Measurements from ENCODE around the gene KCNJ10. TPM values are rescaled to one million over a fixed set of nuclear protein-coding genes. Genes with fewer than 3 reads are reported as not detected.
A peak's percentile ranks its signal among the peaks of the same experiment; 100 is the strongest.

Gene KCNJ10
- total RNA-seq, 1 donor from 2014 or later: not detected

DNA sequence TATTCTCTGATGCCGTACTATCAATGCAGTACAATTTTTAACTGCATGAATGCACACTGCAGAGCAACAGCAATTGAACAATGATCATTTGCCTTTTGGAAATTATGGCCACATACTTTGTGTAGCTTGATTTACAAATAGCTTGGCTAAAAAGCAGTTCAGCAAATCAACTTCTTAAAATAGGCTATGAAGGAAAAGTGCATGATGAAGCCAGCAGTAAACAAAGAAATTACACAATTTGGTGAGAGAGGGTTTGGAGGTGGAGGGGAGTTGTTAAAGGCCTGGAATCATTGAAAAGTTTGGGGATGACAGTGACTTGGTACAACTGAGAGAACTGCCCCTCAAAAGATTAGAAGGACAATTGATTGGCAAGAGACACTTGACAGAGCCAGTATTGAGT is 44.6 kb downstream of the KCNJ10 start:
- no peak for DNase-seq (ENCODE audit: low read depth)

DNA sequence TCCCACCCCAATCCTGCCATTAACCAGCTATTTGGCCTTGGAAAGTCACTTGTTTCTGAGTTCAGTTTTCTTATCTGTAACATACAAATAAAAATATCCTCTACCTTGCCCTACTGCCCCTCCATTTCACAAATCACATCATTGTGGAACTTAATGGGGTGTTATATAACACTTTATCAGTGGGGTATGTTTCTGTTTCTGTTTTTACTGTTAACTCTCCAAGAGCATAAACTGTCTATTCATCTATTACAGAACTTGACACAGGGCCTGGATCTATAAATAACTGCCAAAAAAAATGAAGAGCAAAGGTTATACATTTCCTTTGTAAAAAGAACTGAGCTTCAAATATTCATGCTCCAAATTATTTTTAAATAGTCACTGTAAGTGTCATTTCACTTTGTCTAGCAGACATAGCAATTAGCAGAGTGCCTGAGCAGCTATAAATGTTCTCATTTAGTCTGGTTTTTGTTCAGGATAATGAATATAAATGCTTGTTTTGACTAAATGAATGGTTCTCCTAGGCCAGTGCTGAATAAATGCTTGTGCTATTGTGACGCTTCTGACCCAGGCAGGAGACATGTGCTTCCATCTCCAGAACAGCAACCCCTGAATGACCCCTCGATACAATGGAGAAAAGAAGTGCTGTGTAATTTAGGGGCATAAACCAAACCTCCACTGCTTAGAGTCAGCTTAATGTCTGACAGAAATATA is 45.6 kb downstream of the KCNJ10 start:
- no peak for DNase-seq (ENCODE audit: low read depth)

DNA sequence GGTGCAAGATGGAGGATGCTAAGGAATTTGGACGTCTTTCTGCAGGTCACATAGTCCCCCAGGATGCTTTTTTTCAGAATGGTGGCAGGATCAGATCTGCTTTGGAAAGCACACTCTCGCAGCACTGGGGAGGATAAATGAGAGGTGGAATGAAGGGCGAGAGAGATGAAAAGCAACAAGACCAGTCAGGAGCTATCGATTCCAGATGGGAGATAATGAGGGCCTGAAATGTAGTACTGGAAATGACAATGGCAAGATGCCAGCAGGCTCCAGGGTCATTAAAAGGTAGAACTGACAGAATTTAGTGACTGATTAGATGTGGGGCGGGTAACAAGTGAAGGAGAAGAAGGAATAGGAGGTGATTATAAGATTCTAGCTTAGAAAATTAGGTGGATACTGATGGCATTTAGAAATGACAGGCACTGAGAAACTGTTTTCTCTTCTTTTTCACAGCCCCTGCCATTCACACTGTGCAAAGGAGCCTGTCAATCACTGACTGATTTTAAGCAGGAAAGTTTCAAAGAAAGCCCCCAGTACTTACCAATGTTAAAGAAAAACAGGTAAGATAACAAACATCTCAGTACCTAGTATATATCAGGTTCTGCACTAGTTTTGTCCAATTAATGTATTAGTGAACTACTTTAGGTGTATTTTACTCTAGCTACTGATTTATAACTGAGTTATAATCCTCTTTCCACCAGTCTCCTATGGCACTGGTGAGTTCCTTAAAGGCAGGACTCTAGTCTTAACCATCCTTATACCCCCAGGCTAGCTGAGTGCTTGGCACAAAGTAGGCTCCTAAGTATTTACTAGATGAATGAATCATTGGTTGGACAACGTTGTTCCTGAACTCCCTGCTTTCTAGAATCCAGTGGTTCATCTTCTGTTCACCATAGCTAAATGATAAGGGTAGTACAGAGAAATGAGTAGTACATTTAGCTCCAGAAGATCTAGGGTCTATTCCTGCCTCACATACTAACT is 47.3 kb downstream of the KCNJ10 start:
- no peak for DNase-seq (ENCODE audit: low read depth)

DNA sequence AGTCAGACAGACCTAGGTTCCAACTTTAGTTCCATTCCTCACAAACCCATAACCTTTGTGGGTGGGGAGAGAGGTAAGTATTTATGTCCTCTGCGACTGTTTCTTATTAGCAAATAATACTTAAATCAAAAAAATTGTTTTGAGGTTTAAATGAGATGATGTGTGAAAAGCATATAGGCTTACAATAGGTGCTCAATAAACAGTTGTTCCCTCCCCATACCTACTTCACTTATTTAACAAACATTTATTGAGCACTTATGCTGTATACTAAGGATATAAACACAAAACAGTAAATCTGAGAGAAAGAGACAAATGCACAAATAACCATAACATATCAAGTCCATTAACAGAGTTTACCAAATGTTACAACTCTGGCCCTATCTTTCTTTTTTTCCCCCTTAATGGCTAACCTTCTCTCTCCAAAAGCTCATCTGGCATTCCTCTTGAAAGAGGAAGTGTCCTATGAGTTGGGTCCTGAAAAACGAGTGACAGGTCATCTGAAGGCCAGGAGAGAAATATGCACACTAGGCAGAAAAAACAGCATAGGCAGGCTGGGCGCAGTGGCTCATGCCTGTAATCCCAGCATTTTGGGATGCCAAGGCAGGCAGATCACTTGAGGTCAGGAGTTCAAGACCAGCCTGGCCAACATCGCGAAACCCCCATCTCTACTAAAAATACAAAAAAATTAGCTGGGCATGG is 48.4 kb downstream of the KCNJ10 start:
- DNase-seq (ENCODE audit: low read depth): no peak

DNA sequence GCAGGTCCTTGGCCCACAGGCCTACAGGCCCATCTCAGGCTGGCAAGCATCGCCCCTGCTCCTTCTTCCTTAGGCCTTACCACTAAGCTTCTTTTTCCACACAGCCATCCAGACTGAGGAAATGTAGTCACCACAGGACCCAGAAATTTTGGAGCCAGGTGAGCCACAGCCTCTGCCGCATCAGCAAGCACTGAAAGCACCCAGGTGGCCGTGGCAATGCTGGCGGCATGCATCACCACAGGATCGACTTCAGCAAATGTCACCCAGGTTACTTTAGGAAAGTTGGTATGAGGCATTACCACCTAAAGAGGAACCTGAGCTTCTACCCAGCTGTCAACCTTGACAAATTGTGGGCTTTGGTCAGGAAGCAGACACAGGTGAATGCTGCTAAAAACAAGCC is 49.8 kb downstream of the KCNJ10 start:
- DNase-seq (ENCODE audit: low read depth): no peak

DNA sequence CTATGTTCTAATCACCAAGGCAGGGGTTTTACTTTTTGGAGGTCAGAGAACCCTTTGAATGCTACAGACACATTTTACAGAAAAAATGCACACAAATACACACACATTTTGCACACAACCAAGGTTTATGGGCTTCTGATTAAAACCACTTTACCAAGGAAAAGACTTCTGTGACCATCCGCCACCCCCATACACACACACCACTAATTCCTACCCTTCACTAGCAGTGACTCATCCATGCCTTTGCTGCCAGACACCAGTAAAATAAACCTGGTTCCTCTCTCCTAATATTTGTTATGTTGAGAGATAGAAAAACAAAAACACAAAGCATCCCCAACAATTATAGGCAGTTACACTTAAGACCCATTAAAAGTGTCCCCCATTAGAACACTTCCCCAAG is 51.1 kb downstream of the KCNJ10 start:
- peak; percentile 25 for DNase-seq (ENCODE audit: low read depth)

DNA sequence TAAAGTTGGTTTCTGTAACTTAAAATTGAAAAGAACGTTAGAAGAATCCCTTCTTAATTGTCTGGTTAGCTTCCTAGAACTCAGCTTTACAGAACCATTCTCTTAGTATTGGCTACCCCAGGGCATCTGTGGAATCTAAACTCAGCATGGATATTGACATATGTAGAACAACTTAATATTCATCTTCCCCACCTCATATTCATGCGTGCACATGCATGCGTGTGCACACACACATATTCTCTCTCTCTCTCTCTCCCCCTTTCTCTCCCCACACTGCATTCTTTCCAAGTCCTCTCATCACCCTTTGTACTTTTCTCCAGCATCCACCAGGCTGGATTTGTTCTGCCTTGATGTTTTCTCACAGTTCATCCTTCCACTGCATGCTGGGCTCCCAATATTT is 51.6 kb downstream of the KCNJ10 start:
- no peak for DNase-seq (ENCODE audit: low read depth)

DNA sequence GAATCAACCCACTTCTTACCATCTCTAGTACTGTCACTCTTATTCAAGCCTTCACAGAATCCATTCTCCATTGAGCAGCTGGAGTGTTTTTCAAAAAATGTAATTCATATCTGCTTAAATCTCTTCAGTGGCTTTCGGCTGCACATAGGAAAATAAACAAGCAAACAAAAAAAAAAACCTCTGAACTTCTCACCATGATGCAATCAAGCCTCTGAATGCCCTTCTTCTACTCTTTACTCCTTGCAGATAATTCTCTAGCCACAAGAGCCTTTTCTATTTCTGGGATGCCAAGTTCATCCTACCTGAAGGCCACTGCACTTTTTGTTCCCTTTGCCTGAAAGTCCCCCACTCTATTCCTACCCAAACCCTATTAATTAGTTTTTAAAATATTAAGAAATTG is 52.4 kb downstream of the KCNJ10 start:
- DNase-seq (ENCODE audit: low read depth): no peak

DNA sequence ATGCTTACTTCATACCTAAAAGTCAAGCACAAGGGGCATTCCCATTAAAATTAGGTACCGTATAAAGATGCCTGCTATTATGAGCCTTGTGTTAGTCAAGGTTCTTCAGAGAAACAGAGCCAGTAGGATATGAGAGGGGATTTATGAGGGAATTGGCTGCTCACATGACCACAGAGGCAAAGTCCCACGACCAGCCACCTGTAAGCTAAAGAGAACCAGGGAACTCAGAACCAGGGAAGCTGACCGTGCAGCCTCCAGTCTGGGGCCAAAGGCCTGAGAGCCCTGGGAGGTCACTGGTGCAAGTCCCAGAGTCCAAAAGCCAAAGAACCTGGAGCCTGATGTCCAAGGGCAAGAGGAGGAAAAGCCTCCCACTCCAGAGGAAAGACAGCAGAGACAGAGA is 58.2 kb downstream of the KCNJ10 start:
- no peak for DNase-seq (ENCODE audit: low read depth)

DNA sequence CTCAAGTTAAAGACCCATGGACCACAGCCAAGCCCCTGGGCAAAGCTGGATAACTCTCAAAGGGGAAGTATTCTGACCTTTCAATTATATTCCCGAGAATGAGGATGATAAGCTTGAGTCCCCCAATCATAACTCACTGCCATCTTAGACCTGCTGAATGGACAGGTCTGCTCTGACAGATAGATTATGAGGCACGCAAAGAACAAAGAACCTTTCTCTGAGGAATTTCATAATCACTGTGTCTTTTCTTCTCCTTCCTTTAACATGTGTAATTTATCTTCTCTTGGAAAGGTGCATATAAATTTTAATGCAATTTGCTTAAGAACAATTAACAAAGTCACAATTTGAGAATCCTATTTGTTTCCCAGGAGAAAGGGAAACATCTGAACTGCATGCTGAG is 60.2 kb downstream of the KCNJ10 start:
- no peak for DNase-seq (ENCODE audit: low read depth)

DNA sequence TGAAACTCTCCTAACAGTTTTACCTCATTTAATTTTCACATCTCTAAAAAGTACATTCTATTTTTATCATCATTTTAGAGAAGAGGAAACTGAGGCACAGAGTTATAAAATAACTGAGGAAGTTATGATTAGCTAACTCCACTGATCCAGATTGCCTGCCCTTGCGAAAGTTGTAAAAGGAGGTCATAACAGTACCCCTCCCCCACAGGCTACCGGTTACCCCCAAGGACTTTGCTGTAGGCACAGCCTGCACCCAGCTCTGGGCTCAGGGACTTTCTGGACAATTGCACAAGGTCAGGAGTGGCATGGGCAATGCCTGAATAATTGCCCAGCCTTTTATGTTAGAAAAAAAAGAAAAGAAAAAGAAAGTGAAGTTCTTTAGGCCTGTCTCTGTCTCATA is 60.9 kb downstream of the KCNJ10 start:
- no peak for DNase-seq (ENCODE audit: low read depth)

DNA sequence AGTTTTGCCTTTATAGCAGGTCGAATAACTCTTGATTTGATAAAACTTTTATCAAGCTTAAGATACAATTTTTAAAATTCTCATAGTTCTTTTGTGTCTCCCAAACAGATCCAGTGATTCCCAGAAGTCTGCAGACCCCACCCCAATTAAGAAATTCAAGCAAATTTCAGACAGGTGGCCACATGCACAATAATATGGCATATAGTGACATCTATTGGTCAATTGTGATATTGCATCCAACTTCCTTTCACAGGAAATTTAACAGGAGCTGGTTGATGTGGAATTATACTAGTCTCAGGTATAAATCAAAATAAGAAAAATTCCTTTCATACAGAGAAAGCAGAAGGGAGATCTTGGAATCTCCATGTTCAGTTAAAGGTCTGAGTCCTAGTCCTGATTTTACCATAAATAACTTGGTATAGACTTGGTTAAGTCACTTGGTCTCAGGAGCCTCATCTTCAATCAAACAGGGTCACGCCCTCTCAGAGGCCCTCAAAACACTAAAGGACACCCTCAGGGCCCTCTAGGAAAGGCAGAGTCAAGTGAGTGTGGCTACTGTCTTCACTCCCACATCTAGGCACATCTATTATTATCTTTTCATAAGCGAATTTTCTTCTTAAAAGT is 62.3 kb downstream of the KCNJ10 start:
- peak; percentile 53 for DNase-seq (ENCODE audit: low read depth)

DNA sequence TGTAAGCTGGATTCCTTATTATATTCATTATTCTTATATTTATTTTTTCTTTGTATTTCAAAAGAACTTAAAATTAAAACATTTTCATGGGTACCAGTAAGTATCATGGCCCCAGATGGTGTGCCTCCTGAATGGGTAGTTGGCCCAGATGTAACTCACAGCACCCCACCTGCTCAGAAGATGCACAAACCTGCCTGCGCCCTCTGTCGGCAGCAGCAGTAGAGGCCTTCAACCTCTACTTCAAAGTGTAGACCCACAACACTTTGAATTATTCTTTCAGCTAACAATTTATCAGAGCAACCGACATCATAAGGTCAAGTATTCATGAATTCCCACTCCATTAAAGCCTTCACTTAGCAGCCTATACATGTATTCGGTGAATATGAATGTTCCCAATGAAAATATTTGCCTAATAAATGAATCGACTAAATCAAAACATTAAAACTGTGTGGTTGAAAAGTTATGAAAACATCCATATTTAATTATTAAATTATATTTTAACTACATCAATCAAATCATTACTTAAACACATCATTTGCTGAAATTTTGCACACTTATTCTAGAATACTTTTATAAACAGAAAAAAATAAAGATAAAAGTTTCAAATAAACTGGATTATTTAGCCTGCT is 63.5 kb downstream of the KCNJ10 start:
- peak; percentile 61 for DNase-seq (ENCODE audit: low read depth)

DNA sequence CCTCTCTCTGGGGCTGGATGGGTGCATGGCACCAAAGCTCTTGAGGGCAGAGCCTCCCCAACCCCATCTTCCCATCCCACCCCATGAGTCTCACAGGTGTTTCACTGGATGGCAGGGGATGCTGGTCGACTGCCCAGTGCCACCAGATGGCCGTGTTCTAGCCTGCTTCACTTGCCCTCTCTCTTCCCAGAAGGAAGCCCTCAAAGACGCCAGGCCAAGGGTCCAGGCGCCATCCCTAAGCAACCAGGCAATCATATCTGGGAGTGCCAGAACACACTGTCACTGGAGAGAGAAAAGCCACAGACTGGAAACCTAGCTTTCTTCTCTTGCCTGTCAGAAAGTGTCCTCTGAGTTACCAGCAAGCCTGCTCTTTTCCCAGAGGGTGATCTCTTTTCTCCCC is 64.9 kb downstream of the KCNJ10 start:
- DNase-seq (ENCODE audit: low read depth): no peak

DNA sequence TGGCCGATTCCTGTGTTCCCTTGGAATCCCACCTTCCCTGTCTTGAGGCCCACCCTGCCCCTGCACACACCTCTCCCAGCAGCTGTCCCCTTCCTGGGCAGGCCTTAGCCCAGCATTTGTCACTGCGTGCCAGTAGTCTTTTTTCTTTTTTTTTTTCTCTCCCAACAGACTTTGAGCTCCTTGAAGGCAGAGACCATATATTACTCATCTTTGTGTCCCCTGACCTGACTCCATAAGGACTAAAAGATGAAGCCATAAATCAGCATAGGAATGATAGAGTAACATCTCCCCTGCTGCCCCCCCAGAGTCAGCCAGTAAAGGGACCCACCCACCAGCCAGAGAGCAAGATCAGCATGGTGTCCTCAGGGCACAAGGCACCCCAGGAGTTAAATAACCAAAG is 65.5 kb downstream of the KCNJ10 start:
- DNase-seq (ENCODE audit: low read depth): no peak

DNA sequence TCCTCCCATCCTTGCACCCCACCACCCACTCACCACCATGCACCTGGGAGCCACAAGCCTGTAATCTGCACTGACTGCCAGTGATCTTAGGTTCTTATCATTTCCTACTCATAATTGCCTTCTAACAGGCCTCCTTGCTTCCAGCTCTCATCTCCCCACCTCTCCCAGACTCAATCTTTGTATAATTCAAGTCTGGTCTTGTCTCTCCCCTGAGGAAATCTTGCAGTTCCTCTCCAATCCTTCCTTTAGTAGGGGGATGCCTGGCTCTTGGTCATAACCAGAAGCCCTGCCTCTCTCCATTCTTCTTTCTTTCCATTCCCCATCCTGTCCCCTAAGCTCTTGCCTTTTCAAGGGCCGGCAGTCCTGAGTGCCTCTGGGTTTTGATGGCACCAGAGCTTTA is 66.0 kb downstream of the KCNJ10 start:
- DNase-seq (ENCODE audit: low read depth): no peak

DNA sequence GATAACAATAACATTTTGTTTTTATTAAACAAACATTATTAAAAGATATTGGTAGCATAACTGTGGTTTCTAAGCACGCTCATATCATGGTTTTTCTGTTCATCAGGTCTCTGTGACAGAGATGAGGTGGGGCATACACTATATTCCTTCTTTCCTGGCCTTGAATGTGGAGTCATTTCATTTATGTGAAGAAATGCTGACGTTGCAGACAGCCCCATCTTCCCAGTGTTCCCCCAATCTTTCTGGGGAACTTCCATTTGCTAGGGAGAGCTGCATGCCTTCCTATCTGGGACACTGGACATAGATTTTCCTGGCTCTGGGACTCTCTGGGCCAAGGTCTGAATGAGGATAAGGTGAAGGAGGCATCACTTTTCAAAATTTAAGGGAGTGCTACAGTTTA is 68.5 kb downstream of the KCNJ10 start:
- DNase-seq (ENCODE audit: low read depth): no peak

DNA sequence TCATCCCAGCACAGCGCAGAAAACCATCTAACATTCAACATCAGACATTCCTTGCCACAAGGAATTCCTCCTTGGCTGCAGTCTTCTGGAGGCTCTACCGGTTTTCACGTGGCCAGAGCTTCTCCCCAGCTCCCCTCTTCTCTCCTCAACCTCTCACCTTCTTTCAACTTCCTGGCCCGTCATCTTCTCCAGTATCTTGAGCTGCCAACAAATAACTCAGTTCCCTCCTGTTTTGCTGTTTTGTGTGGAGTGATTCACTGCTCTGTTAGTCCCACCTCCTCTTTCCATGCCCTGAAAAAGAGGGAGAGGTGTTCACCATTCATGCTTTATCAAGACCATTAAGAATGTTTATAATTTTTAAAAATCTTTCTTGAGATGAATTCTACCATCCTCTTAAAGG is 70.8 kb downstream of the KCNJ10 start:
- DNase-seq (ENCODE audit: low read depth): no peak

DNA sequence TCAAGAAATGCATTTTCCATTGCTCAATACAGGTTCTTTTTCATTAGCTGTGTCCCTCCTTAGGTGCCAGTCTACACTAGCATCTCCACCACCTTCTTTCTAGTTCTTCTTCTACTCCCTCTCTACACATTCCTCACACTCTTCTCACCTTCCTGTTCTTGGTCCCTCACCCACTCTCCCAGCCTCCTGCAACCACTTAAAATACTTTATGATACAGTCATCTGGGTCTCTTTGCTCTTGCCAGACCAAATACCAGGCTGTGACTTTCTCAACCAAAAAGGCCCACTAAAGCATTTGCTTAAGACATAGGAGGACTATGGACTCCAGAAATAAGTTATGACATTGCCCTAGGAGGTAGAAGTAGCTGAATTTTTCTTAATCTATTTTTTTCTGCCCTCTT is 73.3 kb downstream of the KCNJ10 start:
- peak; percentile 43 for DNase-seq (ENCODE audit: low read depth)

DNA sequence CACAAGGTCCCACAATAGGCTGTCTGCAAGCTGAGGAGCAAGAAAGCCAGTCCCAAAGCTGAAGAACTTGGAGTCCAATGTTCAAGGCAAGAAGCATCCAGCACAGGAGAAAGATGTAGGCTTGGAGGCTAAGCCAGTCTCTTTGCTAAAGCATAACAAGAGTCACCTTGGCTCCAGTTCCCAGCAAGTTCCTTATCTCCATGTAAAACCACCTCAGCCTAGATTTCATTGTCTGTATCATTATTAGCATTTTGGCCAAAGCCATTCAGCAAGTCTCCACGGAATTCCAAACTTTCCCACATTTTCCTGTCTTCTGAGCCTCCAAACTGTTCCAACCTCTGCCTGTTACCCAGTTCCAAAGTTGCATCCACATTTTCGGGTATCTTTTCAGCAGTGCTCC is 75.1 kb downstream of the KCNJ10 start:
- DNase-seq (ENCODE audit: low read depth): no peak

DNA sequence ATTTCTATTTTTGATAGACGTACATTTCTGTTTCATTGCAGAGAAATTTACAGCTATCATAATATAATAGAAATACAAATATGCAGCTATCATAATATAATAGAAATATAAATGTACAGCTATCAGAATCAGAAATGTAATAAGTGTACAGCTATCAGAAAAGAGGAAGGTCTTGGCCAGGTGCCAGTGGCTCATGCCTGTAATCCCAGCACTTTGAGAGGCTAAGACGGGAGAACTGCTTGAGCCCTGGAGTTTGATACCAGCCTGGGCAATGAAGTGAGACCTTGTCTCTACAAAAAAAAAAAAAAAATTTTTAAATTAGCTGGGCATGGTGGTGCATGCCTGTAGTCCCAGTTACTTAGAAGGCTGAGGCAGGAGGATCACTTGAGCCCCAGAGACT is 76.0 kb downstream of the KCNJ10 start:
- no peak for DNase-seq (ENCODE audit: low read depth)

Measured in myocyte (in vitro differentiated cells).